GM23338 (cell line): Measurements from ENCODE around the gene KIF4A. TPM values are rescaled to one million over a fixed set of nuclear protein-coding genes. Genes with fewer than 3 reads are reported as not detected.

Experiments
- ATAC-seq: fragments of 200-7000 bp; cut with Tn5 transposase; 3 replicates; pipeline ENCODE4 v1.9.1; 2020
- DNase-seq: peaks from one replicate; pipeline ENCODE4 v3.0.0-alpha.2; 2015; ENCODE audit warnings: low spot score
- H2AFZ ChIP-seq: fragments of 200-600 bp; sonication (generic); 2 replicates; pipeline ENCODE4 v1.8.0; 2016; ENCODE audit warnings: antibody characterized with exemption, mild to moderate bottlenecking, moderate library complexity
- H3F3A ChIP-seq: fragments of 200-600 bp; sonication (generic); replicated peaks from 2 replicates; pipeline ENCODE4 v1.8.0; 2017; ENCODE audit warnings: antibody characterized with exemption, mixed run types, low read depth
- H3K27ac ChIP-seq: fragments of 200-600 bp; sonication (generic); 2 replicates; pipeline ENCODE4 v1.6.1; 2016; ENCODE audit warnings: low read depth
- H3K27me3 ChIP-seq: fragments of 200-600 bp; sonication (generic); 2 replicates; pipeline ENCODE4 v1.8.0; 2016; ENCODE audit warnings: mild to moderate bottlenecking, mixed run types, moderate library complexity; ENCODE audit not compliant: insufficient read depth
- H3K36me3 ChIP-seq: fragments of 200-600 bp; sonication (generic); 2 replicates; pipeline ENCODE4 v1.8.0; 2016; ENCODE audit warnings: mild to moderate bottlenecking; ENCODE audit not compliant: insufficient read depth
- H3K4me1 ChIP-seq: fragments of 200-600 bp; sonication (generic); 2 replicates; pipeline ENCODE4 v1.8.0; 2016; ENCODE audit warnings: mild to moderate bottlenecking, moderate library complexity; ENCODE audit not compliant: insufficient read depth
- H3K4me2 ChIP-seq: fragments of 200-600 bp; sonication (generic); 2 replicates; pipeline ENCODE4 v1.7.1; 2017; ENCODE audit warnings: mixed run types
- H3K4me3 ChIP-seq: fragments of 200-600 bp; sonication (generic); 2 replicates; pipeline ENCODE4 v1.6.1; 2016; ENCODE audit warnings: mixed run types
- H3K79me2 ChIP-seq: fragments of 200-600 bp; sonication (generic); replicated peaks from 2 replicates; pipeline ENCODE4 v1.8.0; 2017; ENCODE audit warnings: mild to moderate bottlenecking; ENCODE audit not compliant: insufficient read depth
- H3K9me2 ChIP-seq: fragments of 200-600 bp; sonication (generic); 2 replicates; pipeline ENCODE4 v1.8.0; 2017; ENCODE audit not compliant: insufficient read depth
- H4K20me1 ChIP-seq: fragments of 200-600 bp; sonication (generic); replicated peaks from 2 replicates; pipeline ENCODE4 v1.8.0; 2017; ENCODE audit warnings: mild to moderate bottlenecking; ENCODE audit not compliant: insufficient read depth
- H3K27ac Mint-ChIP-seq: 2 replicates; pipeline ENCODE4 v1.8.0; 2020; ENCODE audit warnings: inconsistent platforms, mild to moderate bottlenecking, moderate library complexity, mixed read lengths
- H3K27me3 Mint-ChIP-seq: 3 replicates; pipeline ENCODE4 v1.8.0; 2022; ENCODE audit warnings: low read depth, mild to moderate bottlenecking, moderate library complexity, mixed read lengths, inconsistent platforms; ENCODE audit not compliant: insufficient read depth, poor library complexity
- H3K36me3 Mint-ChIP-seq: 3 replicates; pipeline ENCODE4 v1.8.0; 2021; ENCODE audit warnings: low read depth, mild to moderate bottlenecking, inconsistent platforms, moderate library complexity, mixed read lengths
- H3K4me1 Mint-ChIP-seq: 3 replicates; pipeline ENCODE4 v1.8.0; 2020; ENCODE audit warnings: mild to moderate bottlenecking, inconsistent platforms, mixed read lengths
- H3K4me3 Mint-ChIP-seq: 3 replicates; pipeline ENCODE4 v1.8.0; 2021; ENCODE audit warnings: moderate library complexity, mild to moderate bottlenecking, inconsistent platforms, mixed read lengths
- H3K9me3 Mint-ChIP-seq: 3 replicates; pipeline ENCODE4 v1.8.0; 2020; ENCODE audit warnings: moderate library complexity, mild to moderate bottlenecking, inconsistent platforms, mixed read lengths
- CREB1 ChIP-seq: fragments of 250-450 bp; sonication (Bioruptor Pico); IDR thresholded peaks from 2 replicates; pipeline ENCODE4 v1.5.0; 2020; ENCODE audit warnings: low read depth, mild to moderate bottlenecking, moderate library complexity
- ETS1 ChIP-seq: IDR thresholded peaks from 2 replicates; pipeline ENCODE4 v1.6.1; 2016; ENCODE audit warnings: antibody characterized with exemption
- EZH2 ChIP-seq: fragments of 200-600 bp; sonication (generic); IDR thresholded peaks from one replicate; pipeline ENCODE4 v1.8.0; 2017; ENCODE audit warnings: antibody characterized with exemption, mild to moderate bottlenecking, low read depth; ENCODE audit not compliant: unreplicated experiment
- EZH2phosphoT487 ChIP-seq: fragments of 200-600 bp; sonication (generic); IDR thresholded peaks from one replicate; pipeline ENCODE4 v1.8.1; 2018; ENCODE audit warnings: antibody characterized with exemption; ENCODE audit not compliant: unreplicated experiment
- JUNB ChIP-seq: IDR thresholded peaks from one replicate; pipeline ENCODE4 v1.6.1; 2016; ENCODE audit warnings: antibody characterized with exemption; ENCODE audit not compliant: unreplicated experiment
- NANOG ChIP-seq: IDR thresholded peaks from 2 replicates; pipeline ENCODE4 v1.6.1; 2016; ENCODE audit warnings: antibody characterized with exemption, borderline replicate concordance
- POLR2AphosphoS5 ChIP-seq: IDR thresholded peaks from 2 replicates; pipeline ENCODE4 v1.6.1; 2016; ENCODE audit warnings: antibody characterized with exemption, low read depth
- REST ChIP-seq: IDR thresholded peaks from one replicate; pipeline ENCODE4 v1.6.1; 2018; ENCODE audit warnings: antibody characterized with exemption; ENCODE audit not compliant: unreplicated experiment
- STAT1 ChIP-seq: IDR thresholded peaks from one replicate; pipeline ENCODE4 v1.6.1; 2016; ENCODE audit warnings: antibody characterized with exemption; ENCODE audit not compliant: unreplicated experiment
- ZNF114 ChIP-seq: fragments of 250-450 bp; sonication (Bioruptor Pico); IDR thresholded peaks from 2 replicates; pipeline ENCODE4 v1.5.0; 2020; ENCODE audit warnings: mild to moderate bottlenecking, moderate library complexity
- ZNF331 ChIP-seq: fragments of 250-450 bp; sonication (Bioruptor Pico); IDR thresholded peaks from 2 replicates; pipeline ENCODE4 v1.5.0; 2020; ENCODE audit warnings: low read depth, mild to moderate bottlenecking, moderate library complexity
- polyA plus RNA-seq: library from polyadenylated mRNA; unstranded; fragments of >200 nt; fragmentation: Nextera tagmentation; extraction: Ambion mirVana; gene quantifications from 2 replicates; pipeline ENCODE4 v1.2.1, GENCODE V29; 2016
- total RNA-seq: library from RNA; depleted of rRNA; stranded (reverse); fragments of >200 nt; shearing (Covaris generic); gene quantifications from 2 replicates; pipeline ENCODE4 v1.2.3, GENCODE V29; 2014
- TF ChIP-seq, protein P1 (sequence below), 2 experiments: fragments of 200-600 bp in 1 of 2; sonication (generic) in 1 of 2; conservative IDR thresholded peaks; 2 replicates each; pipeline versions ENCODE4 v1.5.1 to v1.6.1; 2016 to 2017; ENCODE audit warnings: antibody characterized with exemption in 2 of 2, low read depth in 2 of 2, mild to moderate bottlenecking in 2 of 2, moderate library complexity in 1 of 2
- TF ChIP-seq, protein P2 (sequence below): fragments of 250-450 bp; sonication (Bioruptor Pico); IDR thresholded peaks from 2 replicates; pipeline ENCODE4 v1.5.0; 2020; ENCODE audit warnings: mild to moderate bottlenecking, moderate library complexity

The KIF4A gene
- total and polyA plus RNA-seq, 2 experiments from 2014 or later, result 21.5 to 27.6 TPM

GRCh38 chrX:70439016-70439415 lies 149.1 kb downstream of the KIF4A start:
- ATAC-seq, result no peak
- Mint-ChIP-seq H3K9me3 (no peaks in the 10 kb centered on the region), H3K27me3 (peaks cover 5% of the 10 kb centered on the region), H3K4me3 (no peak overlapping the region), H3K36me3 (no peaks in the 10 kb centered on the region), H3K27ac (no peak overlapping the region), H3K4me1 (peaks cover 14% of the 10 kb centered on the region)
- H2AFZ ChIP-seq, result no peak overlapping the region
- no peaks in the 10 kb centered on the region; the same call in 1 of the 2 replicates for H3K4me1 ChIP-seq
- H3K27me3 ChIP-seq, result no peaks in the 10 kb centered on the region
- no peaks in the 10 kb centered on the region for H3K9me2 ChIP-seq
- no peaks in the 10 kb centered on the region for H3F3A ChIP-seq
- no peaks in the 10 kb centered on the region for H4K20me1 ChIP-seq
- TF ChIP-seq POLR2AphosphoS5 (no peak), EZH2 (no peak), REST (no peak), ZNF331 (no peak), EZH2phosphoT487 (no peak), ETS1 (no peak), STAT1 (no peak), JUNB (no peak), ZNF114 (CRISPR knock-in tag) (no peak), CREB1 (CRISPR knock-in tag) (no peak), NANOG (no peak)
- TF ChIP-seq, protein P1, sequence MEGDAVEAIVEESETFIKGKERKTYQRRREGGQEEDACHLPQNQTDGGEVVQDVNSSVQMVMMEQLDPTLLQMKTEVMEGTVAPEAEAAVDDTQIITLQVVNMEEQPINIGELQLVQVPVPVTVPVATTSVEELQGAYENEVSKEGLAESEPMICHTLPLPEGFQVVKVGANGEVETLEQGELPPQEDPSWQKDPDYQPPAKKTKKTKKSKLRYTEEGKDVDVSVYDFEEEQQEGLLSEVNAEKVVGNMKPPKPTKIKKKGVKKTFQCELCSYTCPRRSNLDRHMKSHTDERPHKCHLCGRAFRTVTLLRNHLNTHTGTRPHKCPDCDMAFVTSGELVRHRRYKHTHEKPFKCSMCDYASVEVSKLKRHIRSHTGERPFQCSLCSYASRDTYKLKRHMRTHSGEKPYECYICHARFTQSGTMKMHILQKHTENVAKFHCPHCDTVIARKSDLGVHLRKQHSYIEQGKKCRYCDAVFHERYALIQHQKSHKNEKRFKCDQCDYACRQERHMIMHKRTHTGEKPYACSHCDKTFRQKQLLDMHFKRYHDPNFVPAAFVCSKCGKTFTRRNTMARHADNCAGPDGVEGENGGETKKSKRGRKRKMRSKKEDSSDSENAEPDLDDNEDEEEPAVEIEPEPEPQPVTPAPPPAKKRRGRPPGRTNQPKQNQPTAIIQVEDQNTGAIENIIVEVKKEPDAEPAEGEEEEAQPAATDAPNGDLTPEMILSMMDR (conservative IDR thresholded peaks at IDR 0.05; ENCODE audit: low read depth in 2 of 2), result no peak
- TF ChIP-seq, protein P2, sequence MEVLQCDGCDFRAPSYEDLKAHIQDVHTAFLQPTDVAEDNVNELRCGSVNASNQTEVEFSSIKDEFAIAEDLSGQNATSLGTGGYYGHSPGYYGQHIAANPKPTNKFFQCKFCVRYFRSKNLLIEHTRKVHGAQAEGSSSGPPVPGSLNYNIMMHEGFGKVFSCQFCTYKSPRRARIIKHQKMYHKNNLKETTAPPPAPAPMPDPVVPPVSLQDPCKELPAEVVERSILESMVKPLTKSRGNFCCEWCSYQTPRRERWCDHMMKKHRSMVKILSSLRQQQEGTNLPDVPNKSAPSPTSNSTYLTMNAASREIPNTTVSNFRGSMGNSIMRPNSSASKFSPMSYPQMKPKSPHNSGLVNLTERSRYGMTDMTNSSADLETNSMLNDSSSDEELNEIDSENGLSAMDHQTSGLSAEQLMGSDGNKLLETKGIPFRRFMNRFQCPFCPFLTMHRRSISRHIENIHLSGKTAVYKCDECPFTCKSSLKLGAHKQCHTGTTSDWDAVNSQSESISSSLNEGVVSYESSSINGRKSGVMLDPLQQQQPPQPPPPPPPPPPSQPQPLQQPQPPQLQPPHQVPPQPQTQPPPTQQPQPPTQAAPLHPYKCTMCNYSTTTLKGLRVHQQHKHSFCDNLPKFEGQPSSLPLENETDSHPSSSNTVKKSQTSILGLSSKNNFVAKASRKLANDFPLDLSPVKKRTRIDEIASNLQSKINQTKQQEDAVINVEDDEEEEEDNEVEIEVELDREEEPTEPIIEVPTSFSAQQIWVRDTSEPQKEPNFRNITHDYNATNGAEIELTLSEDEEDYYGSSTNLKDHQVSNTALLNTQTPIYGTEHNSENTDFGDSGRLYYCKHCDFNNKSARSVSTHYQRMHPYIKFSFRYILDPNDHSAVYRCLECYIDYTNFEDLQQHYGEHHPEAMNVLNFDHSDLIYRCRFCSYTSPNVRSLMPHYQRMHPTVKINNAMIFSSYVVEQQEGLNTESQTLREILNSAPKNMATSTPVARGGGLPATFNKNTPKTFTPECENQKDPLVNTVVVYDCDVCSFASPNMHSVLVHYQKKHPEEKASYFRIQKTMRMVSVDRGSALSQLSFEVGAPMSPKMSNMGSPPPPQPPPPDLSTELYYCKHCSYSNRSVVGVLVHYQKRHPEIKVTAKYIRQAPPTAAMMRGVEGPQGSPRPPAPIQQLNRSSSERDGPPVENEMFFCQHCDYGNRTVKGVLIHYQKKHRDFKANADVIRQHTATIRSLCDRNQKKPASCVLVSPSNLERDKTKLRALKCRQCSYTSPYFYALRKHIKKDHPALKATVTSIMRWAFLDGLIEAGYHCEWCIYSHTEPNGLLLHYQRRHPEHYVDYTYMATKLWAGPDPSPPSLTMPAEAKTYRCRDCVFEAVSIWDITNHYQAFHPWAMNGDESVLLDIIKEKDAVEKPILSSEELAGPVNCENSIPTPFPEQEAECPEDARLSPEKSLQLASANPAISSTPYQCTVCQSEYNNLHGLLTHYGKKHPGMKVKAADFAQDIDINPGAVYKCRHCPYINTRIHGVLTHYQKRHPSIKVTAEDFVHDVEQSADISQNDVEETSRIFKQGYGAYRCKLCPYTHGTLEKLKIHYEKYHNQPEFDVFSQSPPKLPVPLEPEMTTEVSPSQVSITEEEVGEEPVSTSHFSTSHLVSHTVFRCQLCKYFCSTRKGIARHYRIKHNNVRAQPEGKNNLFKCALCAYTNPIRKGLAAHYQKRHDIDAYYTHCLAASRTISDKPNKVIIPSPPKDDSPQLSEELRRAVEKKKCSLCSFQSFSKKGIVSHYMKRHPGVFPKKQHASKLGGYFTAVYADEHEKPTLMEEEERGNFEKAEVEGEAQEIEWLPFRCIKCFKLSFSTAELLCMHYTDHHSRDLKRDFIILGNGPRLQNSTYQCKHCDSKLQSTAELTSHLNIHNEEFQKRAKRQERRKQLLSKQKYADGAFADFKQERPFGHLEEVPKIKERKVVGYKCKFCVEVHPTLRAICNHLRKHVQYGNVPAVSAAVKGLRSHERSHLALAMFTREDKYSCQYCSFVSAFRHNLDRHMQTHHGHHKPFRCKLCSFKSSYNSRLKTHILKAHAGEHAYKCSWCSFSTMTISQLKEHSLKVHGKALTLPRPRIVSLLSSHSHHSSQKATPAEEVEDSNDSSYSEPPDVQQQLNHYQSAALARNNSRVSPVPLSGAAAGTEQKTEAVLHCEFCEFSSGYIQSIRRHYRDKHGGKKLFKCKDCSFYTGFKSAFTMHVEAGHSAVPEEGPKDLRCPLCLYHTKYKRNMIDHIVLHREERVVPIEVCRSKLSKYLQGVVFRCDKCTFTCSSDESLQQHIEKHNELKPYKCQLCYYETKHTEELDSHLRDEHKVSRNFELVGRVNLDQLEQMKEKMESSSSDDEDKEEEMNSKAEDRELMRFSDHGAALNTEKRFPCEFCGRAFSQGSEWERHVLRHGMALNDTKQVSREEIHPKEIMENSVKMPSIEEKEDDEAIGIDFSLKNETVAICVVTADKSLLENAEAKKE (CRISPR knock-in tag), result no peak
- H3K4me2 ChIP-seq, result no peak overlapping the region
- H3K27ac ChIP-seq, result no peak overlapping the region
- H3K79me2 ChIP-seq, result no peaks in the 10 kb centered on the region
- no peaks in the 10 kb centered on the region for H3K36me3 ChIP-seq
- no peak for DNase-seq
- no peak overlapping the region for H3K4me3 ChIP-seq
